CD4-positive, alpha-beta T cell treated with Interferon alpha-2 for 1 hour (primary cell): ENCODE measurements around the gene TSPAN32.
A peak's percentile ranks its signal among the peaks of the same experiment; 100 is the strongest.
"Not testable (repeated sequence)": the region's sequence is repeated elsewhere in the genome, so short reads cannot be mapped to it uniquely, and the experiment has no call there.

Source experiments
- DNase-seq, 2 donors: peaks; one replicate each; pipeline ENCODE4 v3.0.0-alpha.2; 2020 to 2022

The TSPAN32 gene

GRCh38 chr11:2267306-2267850 lies 34.4 kb upstream of the TSPAN32 start:
- DNase-seq, result no peak

- DNase-seq, result no peak
Observed at GRCh38 chr11:2267851-2268728, 33.7 kb upstream of the TSPAN32 start.

GRCh38 chr11:2268729-2269600 lies 32.8 kb upstream of the TSPAN32 start:
- DNase-seq, result peak; percentile 51 to 65

- DNase-seq, result peak; percentile 56 to 57
Observed at GRCh38 chr11:2269601-2270321, 32.1 kb upstream of the TSPAN32 start.

- peak in 1 of 2 donors; percentile 11 for DNase-seq
Observed at GRCh38 chr11:2270322-2271076, 31.3 kb upstream of the TSPAN32 start, which contains the start of gene ASCL2. TSS of gene ASCL2 (minus strand) at chr11:2270588. CDS start at chr11:2270332, 256 bp downstream.

GRCh38 chr11:2271077-2271326 lies 30.8 kb upstream of the TSPAN32 start:
- peak; percentile 68 to 73 for DNase-seq

- no peak for DNase-seq
Observed at GRCh38 chr11:2271327-2272227, 30.2 kb upstream of the TSPAN32 start.

- DNase-seq, result no peak
Observed at GRCh38 chr11:2272228-2272945, 29.4 kb upstream of the TSPAN32 start.

- no peak for DNase-seq
Observed at GRCh38 chr11:2272946-2273280, 28.9 kb upstream of the TSPAN32 start.

- DNase-seq, result no peak
Observed at GRCh38 chr11:2273311-2273710, 28.5 kb upstream of the TSPAN32 start.

GRCh38 chr11:2273771-2274170 lies 28.0 kb upstream of the TSPAN32 start:
- no peak for DNase-seq

GRCh38 chr11:2275334-2276279 lies 26.2 kb upstream of the TSPAN32 start:
- no peak for DNase-seq

- DNase-seq, result no peak
Observed at GRCh38 chr11:2276280-2277007, 25.4 kb upstream of the TSPAN32 start.

GRCh38 chr11:2277008-2277346 lies 24.8 kb upstream of the TSPAN32 start:
- DNase-seq, result no peak

GRCh38 chr11:2277933-2278523 lies 23.8 kb upstream of the TSPAN32 start:
- no peak for DNase-seq

- DNase-seq, result no peak
Observed at GRCh38 chr11:2280208-2280607, 21.6 kb upstream of the TSPAN32 start.

GRCh38 chr11:2286350-2286749 lies 15.5 kb upstream of the TSPAN32 start:
- not testable (repeated sequence) for DNase-seq

GRCh38 chr11:2287091-2287490 lies 14.7 kb upstream of the TSPAN32 start:
- no peak for DNase-seq
